Heart left ventricle (tissue), 16 donors: ENCODE results near the gene GALNT5. TPM values are rescaled to one million over a fixed set of nuclear protein-coding genes. Genes with fewer than 3 reads are reported as not detected.

Experiments
- ATAC-seq, 4 donors: fragments of 200-7000 bp; cut with Tn5 transposase; one replicate each; pipeline ENCODE4 v1.9.1; 2020 to 2022; ENCODE audit warnings: moderate library complexity in 4 of 4, mild to moderate bottlenecking in 3 of 4, moderate number of reproducible peaks in 1 of 4
- DNase-seq, 5 donors: peaks; one replicate each; pipeline ENCODE4 v3.0.0-alpha.2; 2020
- H3K27ac ChIP-seq, 12 donors: fragments of 200-600 bp; sonication (generic) in 4 of 12; one replicate each; pipeline versions ENCODE4 v1.5.0 to v1.8.0; 2016 to 2022; ENCODE audit warnings: mild to moderate bottlenecking in 2 of 12
- H3K27me3 ChIP-seq, 9 donors: fragments of 200-600 bp; sonication (generic) in 2 of 9; one replicate each; pipeline versions ENCODE4 v1.5.1 to v1.8.0; 2016 to 2022; ENCODE audit warnings: mild to moderate bottlenecking in 3 of 9
- H3K36me3 ChIP-seq, 9 donors: fragments of 200-600 bp; sonication (generic) in 2 of 9; one replicate each; pipeline versions ENCODE4 v1.5.0 to v1.8.0; 2018 to 2022; ENCODE audit warnings: mild to moderate bottlenecking in 2 of 9
- H3K4me1 ChIP-seq, 12 donors: fragments of 200-600 bp; sonication (generic) in 4 of 12; one replicate each; pipeline versions ENCODE4 v1.5.0 to v1.8.0; 2016 to 2022; ENCODE audit warnings: mild to moderate bottlenecking in 3 of 12
- H3K4me3 ChIP-seq, 12 donors: fragments of 200-600 bp; sonication (generic) in 4 of 12; one replicate each; pipeline versions ENCODE4 v1.5.0 to v1.8.0; 2017 to 2022; ENCODE audit warnings: mild to moderate bottlenecking in 9 of 12, moderate library complexity in 4 of 12
- H3K9me3 ChIP-seq, 12 donors: fragments of 200-600 bp; sonication (generic) in 4 of 12; one replicate each; pipeline versions ENCODE4 v1.5.0 to v1.8.0; 2016 to 2022; ENCODE audit warnings: mild to moderate bottlenecking in 1 of 12
- CTCF ChIP-seq, 12 donors: fragments of 200-600 bp; sonication (generic) in 4 of 12; IDR thresholded peaks; one replicate each; pipeline versions ENCODE4 v1.5.0 to v1.8.0; 2018 to 2022; ENCODE audit warnings: antibody characterized with exemption in 12 of 12, mild to moderate bottlenecking in 5 of 12
- POLR2A ChIP-seq, 2 donors: fragments of 450-650 bp; IDR thresholded peaks; one replicate each; pipeline ENCODE4 v1.6.1; 2017; ENCODE audit warnings: antibody characterized with exemption in 2 of 2, mild to moderate bottlenecking in 2 of 2, moderate library complexity in 2 of 2
- WGBS, 4 donors: extraction: QIAGEN DNeasy Blood & Tissue Kit in 2 of 4; methylation state at CpG; one replicate each; pipeline versions ENCODE4 v1.1.5 to v1.1.7; 2013 to 2018; 5-methylcytosine and 5-hydroxymethylcytosine counted together
- intact Hi-C, 10 donors: fragments of 100-400 bp; cut with DNase I; formaldehyde crosslinking; loops; one replicate each; pipeline versions ENCODE4 v1.11.1 to v1.14.2; 2022
- polyA plus RNA-seq, 2 donors: library from polyadenylated mRNA; stranded (reverse); fragments of 200-250 nt; gene quantifications; one replicate each; pipeline ENCODE4 v1.2.3, GENCODE V29; 2013
- total RNA-seq, 9 donors: library from RNA; depleted of rRNA in 2 of 9; stranded (reverse); fragments of >200 nt in 2 of 9; fragmentation: NEBNext Ultra II Directional in 3 of 9; extraction: Animal tissue kit (Norgen Biotek cat#: 25700) in 3 of 9; gene quantifications; one replicate each; pipeline versions ENCODE4 v1.1.0 to v1.2.4, GENCODE V29; 2016 to 2023
- donor health status: ischemic (EF 13 %, LVEDD 7.1; RV severe dilation, severe dysfunction).
- donor health status: healthy with polysubstance abuse.
- donor health status: DM: no; HTN: yes; CAD: no.
- donor health status: DM: no; HTN: no; CAD: no.
- donor health status: ischemic (EF 25% LVEDD 6.9; RV normal size, moderate dysfunction).
- donor health status: ischemic (EF 25% LVEDD 5.7; RV mildly dilated, moderate dysfunction).
- donor health status: healthy.
- donor health status: DM: yes; HTN: yes; CAD: no.
- donor health status: ischemic (EF 35%, LVEDD 5.7; RV mildly dilated, moderate dysfunction).
- donor health status: nonischemic (EF 11% LVEDD 7.7; RV severe dilation, severe dysfunction).
- donor health status: DM: yes; HTN: yes; CAD: no.
- donor health status: PGD.
- donor health status: ischemic (EF 29% LVEDD 5.4; RV normal size, mild dysfunction).
- donor health status: nonischemic (EF 23%, LVEDD 6.1; RV moderate dilation, normal function).

GALNT5 gene
- total and polyA plus RNA-seq, 11 donors, result 0.04 to 1.0 (median 0.16) TPM; not detected in 1

DNA sequence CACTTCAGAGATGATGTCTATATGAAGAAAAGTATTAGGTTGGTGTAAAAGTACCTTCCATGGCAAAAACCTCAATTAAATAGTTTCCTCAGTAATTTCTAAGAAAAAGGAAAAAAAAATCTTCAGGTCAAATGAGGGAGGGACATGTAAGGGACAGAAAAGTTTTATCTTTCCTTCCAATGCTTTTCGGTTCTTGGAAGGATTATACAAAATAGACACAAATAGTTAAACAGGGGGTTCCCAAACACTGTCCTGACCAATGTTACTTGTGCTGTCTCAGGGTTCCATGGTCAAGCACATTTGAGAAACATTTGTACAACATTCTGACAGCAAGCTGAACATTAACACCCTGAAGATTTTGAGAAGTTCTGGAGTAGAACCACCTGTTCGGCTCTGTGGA is 46.1 kb downstream of the GALNT5 start:
- TF ChIP-seq CTCF (IDR thresholded peaks at IDR 0.05) (no peak), POLR2A (IDR thresholded peaks at IDR 0.05) (no peak)
- Histone ChIP-seq H3K4me3 (no peak overlapping the region), H3K36me3 (no peaks in the 10 kb centered on the region), H3K9me3 (no peaks in the 10 kb centered on the region), H3K27ac (no peak overlapping the region), H3K27me3 (peaks cover 0 to 11% (median 0%) of the 10 kb centered on the region in 9 donors), H3K4me1 (no peaks in the 10 kb centered on the region)
- no peak for DNase-seq
- no peak for ATAC-seq
- intact Hi-C loops, result loop anchor here (2.0 to 10.0 kb wide), 10 partner anchors 34 to 711 kb away; no protein-coding TSS in a partner anchor
- 47 to 77% (median 50%) methylated on average over 2 of the region's 2 CpGs for WGBS, 4 donors

DNA sequence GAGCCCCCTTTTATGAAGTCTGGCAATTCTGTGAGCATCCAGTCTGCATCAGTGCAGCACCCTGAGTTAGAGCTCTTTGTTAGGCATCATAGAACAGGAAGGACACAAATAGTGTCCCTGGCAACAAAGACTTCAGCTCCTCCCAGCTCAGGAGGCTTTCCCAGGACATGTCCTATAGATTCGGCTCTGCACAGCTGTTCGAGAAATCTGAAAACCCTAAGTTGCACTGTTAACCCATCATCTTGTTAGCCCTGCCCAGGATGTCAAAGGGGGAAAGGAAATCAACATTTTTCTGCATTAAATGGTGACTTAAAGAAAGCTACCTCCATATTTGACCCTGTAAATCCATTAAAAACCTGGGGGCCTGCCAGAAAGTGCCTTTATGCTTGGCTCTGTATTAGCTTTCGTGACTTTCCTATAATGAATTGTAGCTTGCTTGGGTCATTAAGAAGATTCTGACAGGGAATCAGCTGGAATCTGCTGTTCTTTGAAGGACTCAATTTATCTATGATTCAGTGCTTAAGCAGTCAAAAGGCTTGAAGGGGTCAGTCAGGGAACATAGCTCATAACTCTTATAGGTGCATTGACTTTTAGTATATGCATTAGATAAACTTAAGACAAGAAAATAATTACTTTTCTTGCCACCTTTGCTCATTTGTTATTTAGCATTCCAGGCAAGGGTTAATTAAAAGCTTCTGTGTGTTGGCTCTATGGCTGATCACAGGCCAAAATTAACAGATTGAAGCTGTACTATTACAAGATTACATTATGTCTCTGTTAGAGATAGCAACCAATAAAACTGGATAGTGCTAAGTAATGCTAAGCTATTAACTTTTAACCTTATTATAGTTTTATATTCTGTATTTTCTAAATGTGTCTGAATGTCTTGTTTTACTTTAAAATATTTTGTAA is 47.6 kb downstream of the GALNT5 start:
- no peaks in the 10 kb centered on the region for H3K4me1 ChIP-seq
- no peaks in the 10 kb centered on the region for H3K36me3 ChIP-seq
- 24 to 45% (median 33%) methylated on average over 3 of the region's 3 CpGs for WGBS, 4 donors
- intact Hi-C loops, result loop anchor here (5.0 to 10.0 kb wide), 10 partner anchors 32 to 710 kb away; no protein-coding TSS in a partner anchor
- peaks cover 0 to 11% (median 0%) of the 10 kb centered on the region in 9 donors for H3K27me3 ChIP-seq
- H3K27ac ChIP-seq, result no peak overlapping the region
- ATAC-seq, result no peak
- no peak for DNase-seq
- no peak for TF ChIP-seq CTCF (IDR thresholded peaks at IDR 0.05)
- no peak for TF ChIP-seq POLR2A (IDR thresholded peaks at IDR 0.05)
- no peaks in the 10 kb centered on the region for H3K9me3 ChIP-seq
- no peak overlapping the region for H3K4me3 ChIP-seq

DNA sequence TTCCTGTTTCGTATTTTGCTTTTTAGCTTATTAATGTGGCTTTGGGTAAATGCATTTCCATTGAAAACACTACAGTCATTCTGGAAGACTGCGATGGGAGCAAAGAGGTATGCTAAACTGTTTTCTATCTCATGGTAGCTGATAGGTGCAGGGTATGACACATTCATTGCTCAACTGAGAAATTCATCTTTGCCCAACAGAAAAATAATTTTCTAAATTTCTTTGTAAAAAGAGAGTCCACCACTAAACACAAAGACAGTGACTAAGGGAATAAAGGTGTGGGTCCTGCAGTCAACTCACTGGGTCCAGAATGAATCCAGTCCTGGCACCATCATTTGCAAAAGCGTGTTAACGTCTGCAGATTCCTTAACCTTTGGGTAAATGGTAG is 48.2 kb downstream of the GALNT5 start:
- TF ChIP-seq POLR2A (IDR thresholded peaks at IDR 0.05) (no peak), CTCF (IDR thresholded peaks at IDR 0.05) (no peak)
- intact Hi-C loops, result loop anchor here (5.0 to 10.0 kb wide), 7 partner anchors 187 to 709 kb away; no protein-coding TSS in a partner anchor
- Histone ChIP-seq H3K9me3 (no peaks in the 10 kb centered on the region), H3K36me3 (no peaks in the 10 kb centered on the region), H3K4me1 (no peaks in the 10 kb centered on the region), H3K4me3 (no peak overlapping the region), H3K27ac (no peak overlapping the region), H3K27me3 (peaks cover 0 to 11% (median 0%) of the 10 kb centered on the region in 9 donors)
- DNase-seq (no peak), ATAC-seq (no peak)
- WGBS, 4 donors, result 78 to 84% (median 80%) methylated on average over 4 of the region's 4 CpGs

- Histone ChIP-seq H3K36me3 (no peaks in the 10 kb centered on the region), H3K4me1 (no peaks in the 10 kb centered on the region), H3K9me3 (no peaks in the 10 kb centered on the region), H3K4me3 (no peak overlapping the region), H3K27me3 (peaks cover 0 to 10% (median 0%) of the 10 kb centered on the region in 9 donors), H3K27ac (no peak overlapping the region)
- ATAC-seq, result no peak
- no peak for TF ChIP-seq CTCF (IDR thresholded peaks at IDR 0.05)
- DNase-seq, result no peak
- WGBS, 4 donors, result 63 to 78% (median 71%) methylated on average over 1 of the region's 1 CpG
- intact Hi-C loops, result loop anchor here (5.0 to 10.0 kb wide), 7 partner anchors 185 to 708 kb away; no protein-coding TSS in a partner anchor
Measured at GRCh38 chr2:157307021-157307420, 49.5 kb downstream of the GALNT5 start.
